ENCODE results near the gene FBXO3.

DNA sequence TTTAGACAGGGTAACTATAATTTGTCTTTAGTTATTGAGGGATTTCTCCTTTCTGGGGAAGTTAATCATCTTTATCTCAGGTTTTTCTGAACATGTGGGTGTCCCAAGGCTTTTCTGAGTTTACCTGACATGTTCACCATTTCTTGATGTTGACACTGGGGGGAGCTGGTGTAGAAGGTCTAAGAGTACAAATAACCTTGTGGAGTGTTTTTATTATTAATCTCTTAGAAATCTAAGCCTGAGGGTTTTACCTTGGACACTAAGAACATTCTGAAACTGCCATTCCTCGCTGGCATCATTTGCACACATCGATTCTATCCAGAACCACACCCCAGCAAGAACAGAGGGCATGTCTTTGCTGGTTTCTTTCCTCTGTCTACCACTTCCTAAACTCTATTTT lies 58.1 kb downstream of the FBXO3 start:
- TF ChIP-seq, protein P1, sequence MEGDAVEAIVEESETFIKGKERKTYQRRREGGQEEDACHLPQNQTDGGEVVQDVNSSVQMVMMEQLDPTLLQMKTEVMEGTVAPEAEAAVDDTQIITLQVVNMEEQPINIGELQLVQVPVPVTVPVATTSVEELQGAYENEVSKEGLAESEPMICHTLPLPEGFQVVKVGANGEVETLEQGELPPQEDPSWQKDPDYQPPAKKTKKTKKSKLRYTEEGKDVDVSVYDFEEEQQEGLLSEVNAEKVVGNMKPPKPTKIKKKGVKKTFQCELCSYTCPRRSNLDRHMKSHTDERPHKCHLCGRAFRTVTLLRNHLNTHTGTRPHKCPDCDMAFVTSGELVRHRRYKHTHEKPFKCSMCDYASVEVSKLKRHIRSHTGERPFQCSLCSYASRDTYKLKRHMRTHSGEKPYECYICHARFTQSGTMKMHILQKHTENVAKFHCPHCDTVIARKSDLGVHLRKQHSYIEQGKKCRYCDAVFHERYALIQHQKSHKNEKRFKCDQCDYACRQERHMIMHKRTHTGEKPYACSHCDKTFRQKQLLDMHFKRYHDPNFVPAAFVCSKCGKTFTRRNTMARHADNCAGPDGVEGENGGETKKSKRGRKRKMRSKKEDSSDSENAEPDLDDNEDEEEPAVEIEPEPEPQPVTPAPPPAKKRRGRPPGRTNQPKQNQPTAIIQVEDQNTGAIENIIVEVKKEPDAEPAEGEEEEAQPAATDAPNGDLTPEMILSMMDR (IDR thresholded peaks at IDR 0.05), result no peak
- no peak for TF ChIP-seq POLR2A (IDR thresholded peaks at IDR 0.05)
- no peak for TF ChIP-seq EP300 (IDR thresholded peaks at IDR 0.05)
